PC-3 (cell line): ENCODE results near the gene CST5. TPM values are rescaled to one million over a fixed set of nuclear protein-coding genes. Genes with fewer than 3 reads are reported as not detected.
A peak's percentile ranks its signal among the peaks of the same experiment; 100 is the strongest.
"Not testable (repeated sequence)": the region's sequence is repeated elsewhere in the genome, so short reads cannot be mapped to it uniquely, and the experiment has no call there.

Source experiments
- ATAC-seq: fragments of 200-7000 bp; cut with Tn5 transposase; 2 replicates; pipeline ENCODE4 v1.9.1; 2020; ENCODE audit warnings: mild to moderate bottlenecking, moderate library complexity
- BruUV-seq: library from RNA; stranded (reverse); fragments of 400-500 nt; replicated peaks from 2 replicates; lab custom pipeline; 2021; lab: Mats Ljungman, UMichigan
- CTCF ChIA-PET: fragments of 300-600 bp; sonication (Branson Sonifier 250); formaldehyde crosslinking; loops from one replicate; lab custom pipeline; 2022; ENCODE audit warnings: antibody characterized with exemption; lab: Charles Lee
- POLR2A ChIA-PET: fragments of 300-600 bp; sonication (Branson Sonifier 250); formaldehyde crosslinking; loops from one replicate; lab custom pipeline; 2022; ENCODE audit warnings: antibody characterized with exemption; ENCODE audit not compliant: unreplicated experiment; lab: Charles Lee
- DNase-seq: peaks from one replicate; pipeline ENCODE4 v3.0.0-alpha.2; 2015
- H2AFZ ChIP-seq: fragments of 300-600 bp; sonication (generic); 2 replicates; pipeline ENCODE4 v1.6.0; 2016; ENCODE audit warnings: antibody characterized with exemption, low read length
- H3F3A ChIP-seq: fragments of 300-600 bp; sonication (generic); one replicate; pipeline ENCODE4 v1.6.0; 2017; ENCODE audit warnings: antibody characterized with exemption, low read length, control low read depth, mild to moderate bottlenecking; ENCODE audit not compliant: unreplicated experiment
- H3K27ac ChIP-seq: fragments of 300-600 bp; sonication (generic); 2 replicates; pipeline ENCODE4 v1.5.1; 2016; ENCODE audit warnings: mild to moderate bottlenecking, low read length
- H3K27me3 ChIP-seq: fragments of 300-600 bp; sonication (generic); 2 replicates; pipeline ENCODE4 v1.6.1; 2016; ENCODE audit warnings: low read length, mixed read lengths
- H3K36me3 ChIP-seq: fragments of 300-600 bp; sonication (generic); 2 replicates; pipeline ENCODE4 v1.6.1; 2016; ENCODE audit warnings: low read depth, mixed run types, low read length, mixed read lengths
- H3K4me1 ChIP-seq: fragments of 300-600 bp; sonication (generic); 2 replicates; pipeline ENCODE4 v1.5.1; 2016; ENCODE audit warnings: low read length; ENCODE audit not compliant: insufficient read depth
- H3K4me2 ChIP-seq: fragments of 300-600 bp; sonication (generic); 2 replicates; pipeline ENCODE4 v1.6.0; 2016; ENCODE audit warnings: low read length
- H3K4me3 ChIP-seq: fragments of 300-600 bp; sonication (generic); 2 replicates; pipeline ENCODE4 v1.5.1; 2016; ENCODE audit warnings: mild to moderate bottlenecking, low read length, mixed read lengths
- H3K79me2 ChIP-seq: fragments of 300-600 bp; sonication (generic); 2 replicates; pipeline ENCODE4 v1.6.1; 2017; ENCODE audit warnings: low read length, mixed read lengths
- H3K9ac ChIP-seq: fragments of 300-600 bp; sonication (generic); 2 replicates; pipeline ENCODE4 v1.6.0; 2016; ENCODE audit warnings: mild to moderate bottlenecking, low read length
- H3K9me2 ChIP-seq: fragments of 300-600 bp; sonication (generic); replicated peaks from 2 replicates; pipeline ENCODE4 v1.6.1; 2016; ENCODE audit warnings: mixed run types, low read length, mixed read lengths
- H3K9me3 ChIP-seq: fragments of 300-600 bp; sonication (generic); 2 replicates; pipeline ENCODE4 v1.6.1; 2016; ENCODE audit warnings: low read length, mixed read lengths
- H4K20me1 ChIP-seq: fragments of 300-600 bp; sonication (generic); 2 replicates; pipeline ENCODE4 v1.6.1; 2016; ENCODE audit warnings: low read length, mixed read lengths
- CTCF ChIP-seq: fragments of 300-600 bp; sonication (generic); conservative IDR thresholded peaks from 2 replicates; pipeline ENCODE4 v1.5.1; 2017; ENCODE audit warnings: antibody characterized with exemption, low read depth, mild to moderate bottlenecking, low read length
- EZH2 ChIP-seq: fragments of 300-600 bp; sonication (generic); IDR thresholded peaks from one replicate; pipeline ENCODE4 v1.6.1; 2017; ENCODE audit warnings: antibody characterized with exemption, mild to moderate bottlenecking, low read length; ENCODE audit not compliant: unreplicated experiment
- EZH2phosphoT487 ChIP-seq: fragments of 300-600 bp; sonication (generic); IDR thresholded peaks from 2 replicates; pipeline ENCODE4 v1.6.1; 2018; ENCODE audit warnings: mild to moderate bottlenecking, antibody characterized with exemption, low read length, borderline replicate concordance
- intact Hi-C: fragments of 100-400 bp; cut with micrococcal nuclease; formaldehyde crosslinking; loops from 2 replicates; pipeline ENCODE4 v1.9.0; 2023
- total RNA-seq: library from RNA; depleted of rRNA; stranded (reverse); fragments of >200 nt; gene quantifications from 2 replicates; pipeline ENCODE4 v1.2.3, GENCODE V29; 2014

Gene CST5
- total RNA-seq, 1 experiment from 2014 or later, result not detected

DNA sequence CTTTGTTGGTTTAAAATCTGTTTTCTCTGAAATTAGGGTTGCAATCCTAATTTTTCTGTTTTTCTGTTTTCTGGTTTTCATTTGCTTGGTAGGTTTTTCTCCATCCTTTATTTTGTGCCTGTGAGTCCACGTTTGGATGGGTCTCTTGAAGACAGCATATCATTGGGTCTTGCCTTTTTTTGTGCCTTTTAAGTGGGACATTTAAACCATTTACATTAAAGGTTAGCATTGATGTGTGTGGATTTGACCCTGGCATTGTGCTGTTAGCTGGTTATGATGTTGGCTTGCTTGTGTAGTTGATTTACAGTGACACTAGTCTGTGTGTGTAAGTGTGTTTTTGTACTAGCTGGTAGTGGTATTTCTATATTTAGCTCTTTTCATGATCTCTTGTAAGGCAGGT lies 28.0 kb upstream of the CST5 start:
- Histone ChIP-seq H3K27ac (no peak overlapping the region), H3K27me3 (peaks cover 43% of the 10 kb centered on the region), H3K9me3 (peaks cover 8% of the 10 kb centered on the region; the same call in 1 of the 2 replicates), H2AFZ (no peak overlapping the region), H3K9ac (no peak overlapping the region), H3K79me2 (no peaks in the 10 kb centered on the region), H3K9me2 (no peaks in the 10 kb centered on the region), H3K36me3 (no peaks in the 10 kb centered on the region), H3K4me2 (no peak overlapping the region), H4K20me1 (no peaks in the 10 kb centered on the region), H3F3A (no peaks in the 10 kb centered on the region), H3K4me3 (no peak overlapping the region), H3K4me1 (no peaks in the 10 kb centered on the region)
- TF ChIP-seq CTCF (no peak), EZH2phosphoT487 (no peak), EZH2 (no peak)
- POLR2A ChIA-PET, result no interaction called here
- CTCF ChIA-PET, result no interaction called here
- ATAC-seq (no peak), DNase-seq (no peak)
- intact Hi-C loops, result no loop called here
- no TSS peak for BruUV-seq

DNA sequence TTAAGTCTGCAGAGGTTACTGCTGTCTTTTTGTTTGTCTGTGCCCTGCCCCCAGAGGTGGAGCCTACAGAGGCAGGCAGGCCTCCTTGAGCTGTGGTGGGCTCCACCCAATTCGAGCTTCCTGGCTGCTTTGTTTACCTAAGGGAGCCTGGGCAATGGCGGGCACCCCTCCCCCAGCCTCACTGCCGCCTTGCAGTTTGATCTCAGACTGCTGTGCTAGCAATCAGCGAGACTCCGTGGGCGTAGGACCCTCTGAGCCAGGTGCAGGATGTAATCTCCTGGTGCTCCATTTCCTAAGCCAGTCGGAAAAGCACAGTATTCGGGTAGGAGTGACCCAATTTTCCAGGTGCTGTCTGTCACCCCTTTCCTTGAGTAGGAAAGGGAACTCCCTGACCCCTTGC lies 22.8 kb upstream of the CST5 start:
- BruUV-seq, CTCF ChIA-PET: not testable (repeated sequence)

DNA sequence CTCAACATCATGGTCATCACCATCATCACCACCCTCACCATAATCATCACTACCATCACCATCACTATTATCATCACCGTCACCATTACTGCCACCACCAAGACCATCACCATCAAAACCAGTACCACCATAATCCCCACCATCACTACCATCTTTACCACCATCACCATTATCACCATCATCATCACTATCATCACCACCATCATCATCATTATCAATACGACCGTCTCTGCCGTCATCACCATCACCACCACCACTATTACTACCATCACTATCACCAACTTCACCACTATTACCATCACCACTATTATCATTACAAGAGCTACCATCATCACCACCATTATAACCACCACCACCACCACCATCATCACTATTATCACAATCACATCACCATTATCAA lies 11.3 kb upstream of the CST5 start:
- H3K27ac ChIP-seq, DNase-seq, H3K9ac ChIP-seq, intact Hi-C loops, H3K9me3 ChIP-seq, H4K20me1 ChIP-seq, H3K36me3 ChIP-seq, BruUV-seq, POLR2A ChIA-PET, H3F3A ChIP-seq, H3K4me3 ChIP-seq, ATAC-seq, H3K4me2 ChIP-seq, H3K9me2 ChIP-seq, H3K4me1 ChIP-seq, H2AFZ ChIP-seq, H3K79me2 ChIP-seq, CTCF ChIA-PET: not testable (repeated sequence)
- H3K27me3 ChIP-seq, result peaks cover 50% of the 10 kb centered on the region

More for the DNA sequence above, 22.8 kb upstream of the CST5 start:
- H3K9me3 ChIP-seq, H3K4me3 ChIP-seq, H3F3A ChIP-seq, H3K27me3 ChIP-seq, H3K36me3 ChIP-seq, H3K27ac ChIP-seq, H3K9me2 ChIP-seq, DNase-seq, H2AFZ ChIP-seq, H4K20me1 ChIP-seq, H3K9ac ChIP-seq, ATAC-seq, POLR2A ChIA-PET, intact Hi-C loops, H3K4me1 ChIP-seq, H3K4me2 ChIP-seq, H3K79me2 ChIP-seq: not testable (repeated sequence)

GRCh38 chr20:23889775-23890187 lies 10.2 kb upstream of the CST5 start:
- Histone ChIP-seq H3K79me2 (no peaks in the 10 kb centered on the region), H3K4me1 (no peaks in the 10 kb centered on the region), H3K4me2 (peak overlapping the region; percentile 57), H3K4me3 (no peak overlapping the region; the same call in 1 of the 2 replicates), H4K20me1 (no peaks in the 10 kb centered on the region), H2AFZ (0 out of 2 replicates have a peak overlapping the region, but pooled peaks have one; percentile 42), H3K27ac (no peak overlapping the region), H3K36me3 (no peaks in the 10 kb centered on the region), H3K9me3 (no peaks in the 10 kb centered on the region), H3K9ac (no peak overlapping the region), H3K27me3 (peaks cover 48% of the 10 kb centered on the region), H3K9me2 (no peaks in the 10 kb centered on the region), H3F3A (no peaks in the 10 kb centered on the region)
- ATAC-seq, result peak; percentile 89
- TF ChIP-seq EZH2phosphoT487 (no peak), CTCF (peak; percentile 92), EZH2 (no peak)
- BruUV-seq, result no TSS peak
- ChIA-PET POLR2A (no interaction called here), CTCF (interaction anchor here (0.7 kb wide), 1 partner anchor 881 kb away, joined by 7 read pairs; no protein-coding TSS in a partner anchor)
- peak; percentile 84 for DNase-seq
- intact Hi-C loops, result no loop called here
